ENCODE measurements around the gene NIBAN1. TPM values are rescaled to one million over a fixed set of nuclear protein-coding genes. Genes with fewer than 3 reads are reported as not detected.
"Not testable (repeated sequence)": the region's sequence is repeated elsewhere in the genome, so short reads cannot be mapped to it uniquely, and the experiment has no call there.

Gene NIBAN1
- total RNA-seq, 1 donor from 2014 or later = 3.1 TPM

- no peaks in the 10 kb centered on the region for H3K36me3 Mint-ChIP-seq
- H3K4me3 Mint-ChIP-seq = no peak overlapping the region
- no peak overlapping the region for H3K27ac Mint-ChIP-seq
- DNase-seq (ENCODE audit: extremely low spot score, unreplicated experiment) = no peak
- TF ChIP-seq CTCF (conservative IDR thresholded peaks at IDR 0.05) = no peak
- H3K9me3 Mint-ChIP-seq = no peaks in the 10 kb centered on the region
- H3K4me1 Mint-ChIP-seq (ENCODE audit: unreplicated experiment) = no peaks in the 10 kb centered on the region
- H3K27me3 Mint-ChIP-seq = peaks cover 4% of the 10 kb centered on the region
Observed at GRCh38 chr1:185014941-185015340, 40.6 kb upstream of the NIBAN1 start.

- Mint-ChIP-seq H3K4me1 (ENCODE audit: unreplicated experiment) (no peaks in the 10 kb centered on the region), H3K4me3 (no peak overlapping the region), H3K36me3 (no peaks in the 10 kb centered on the region), H3K27ac (no peak overlapping the region), H3K9me3 (peaks cover 10% of the 10 kb centered on the region), H3K27me3 (peaks cover 7% of the 10 kb centered on the region)
- TF ChIP-seq CTCF (conservative IDR thresholded peaks at IDR 0.05) = no peak
- no peak for DNase-seq (ENCODE audit: extremely low spot score, unreplicated experiment)
Observed at GRCh38 chr1:185010361-185010760, 36.1 kb upstream of the NIBAN1 start.

- Mint-ChIP-seq H3K9me3 (peaks cover 10% of the 10 kb centered on the region), H3K4me3 (no peak overlapping the region), H3K27me3 (peaks cover 7% of the 10 kb centered on the region), H3K27ac (no peak overlapping the region), H3K4me1 (ENCODE audit: unreplicated experiment) (no peaks in the 10 kb centered on the region), H3K36me3 (no peaks in the 10 kb centered on the region)
- no peak for TF ChIP-seq CTCF (conservative IDR thresholded peaks at IDR 0.05)
- DNase-seq (ENCODE audit: extremely low spot score, unreplicated experiment) = no peak
Observed at GRCh38 chr1:185008838-185009237, 34.5 kb upstream of the NIBAN1 start.

- not testable (repeated sequence) for H3K9me3 Mint-ChIP-seq; DNase-seq (ENCODE audit: extremely low spot score, unreplicated experiment); H3K27ac Mint-ChIP-seq; H3K4me1 Mint-ChIP-seq (ENCODE audit: unreplicated experiment); H3K36me3 Mint-ChIP-seq; H3K4me3 Mint-ChIP-seq; H3K27me3 Mint-ChIP-seq
Observed at GRCh38 chr1:185001312-185001880, 27.1 kb upstream of the NIBAN1 start.

- not testable (repeated sequence) for H3K27me3 Mint-ChIP-seq; H3K4me3 Mint-ChIP-seq; H3K36me3 Mint-ChIP-seq; H3K9me3 Mint-ChIP-seq; H3K27ac Mint-ChIP-seq; H3K4me1 Mint-ChIP-seq (ENCODE audit: unreplicated experiment); DNase-seq (ENCODE audit: extremely low spot score, unreplicated experiment)
Observed at GRCh38 chr1:184999974-185000373, 25.7 kb upstream of the NIBAN1 start.

- H3K9me3 Mint-ChIP-seq = no peaks in the 10 kb centered on the region
- no peak overlapping the region for H3K4me3 Mint-ChIP-seq
- no peak for DNase-seq (ENCODE audit: extremely low spot score, unreplicated experiment)
- H3K36me3 Mint-ChIP-seq = no peaks in the 10 kb centered on the region
- no peak for TF ChIP-seq CTCF (conservative IDR thresholded peaks at IDR 0.05)
- peaks cover 14% of the 10 kb centered on the region for H3K27me3 Mint-ChIP-seq
- H3K27ac Mint-ChIP-seq = no peak overlapping the region
- H3K4me1 Mint-ChIP-seq (ENCODE audit: unreplicated experiment) = no peaks in the 10 kb centered on the region
Observed at GRCh38 chr1:184994301-184994700, 20.0 kb upstream of the NIBAN1 start.

- H3K4me3 Mint-ChIP-seq = no peak overlapping the region
- no peak for TF ChIP-seq CTCF (conservative IDR thresholded peaks at IDR 0.05)
- H3K27me3 Mint-ChIP-seq = peaks cover 14% of the 10 kb centered on the region
- no peaks in the 10 kb centered on the region for H3K9me3 Mint-ChIP-seq
- no peak for DNase-seq (ENCODE audit: extremely low spot score, unreplicated experiment)
- no peak overlapping the region for H3K27ac Mint-ChIP-seq
- no peaks in the 10 kb centered on the region for H3K36me3 Mint-ChIP-seq
- no peaks in the 10 kb centered on the region for H3K4me1 Mint-ChIP-seq (ENCODE audit: unreplicated experiment)
Observed at GRCh38 chr1:184992271-184992670, 18.0 kb upstream of the NIBAN1 start.

Data from type B pancreatic cell (in vitro differentiated cells).